Fibroblast of skin of back (primary cell): ENCODE data around the gene AGXT2.
"Not testable (repeated sequence)": the region's sequence is repeated elsewhere in the genome, so short reads cannot be mapped to it uniquely, and the experiment has no call there.

ENCODE experiments used
- DNase-seq: peaks from one replicate; pipeline ENCODE4 v3.0.0-alpha.2; 2013

The AGXT2 gene

DNA sequence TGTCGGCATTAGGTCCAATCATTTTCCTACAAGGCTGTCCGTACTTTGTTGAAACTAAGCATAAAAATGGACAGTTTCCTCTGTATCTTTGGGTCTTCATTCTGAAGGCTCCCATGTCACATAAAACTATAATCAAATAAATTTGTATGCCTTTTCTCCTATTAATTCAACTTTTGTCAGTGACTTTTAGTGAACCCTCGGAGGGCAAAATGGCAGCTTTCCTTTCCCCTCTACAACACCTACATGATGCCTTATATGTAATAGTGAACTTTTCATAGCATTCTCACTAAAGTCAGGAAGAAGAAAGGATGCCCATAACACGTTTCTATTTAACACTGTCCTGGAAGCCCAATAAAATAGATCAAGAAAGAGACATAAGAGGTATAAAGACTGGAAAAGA, 5.1 kb upstream of the AGXT2 start:
- no peak for DNase-seq

GRCh38 chr5:35050541-35051126, 2.9 kb upstream of the AGXT2 start:
- no peak for DNase-seq

- no peak for DNase-seq
Measured at GRCh38 chr5:35048910-35049309, 1.2 kb upstream of the AGXT2 start.

DNA sequence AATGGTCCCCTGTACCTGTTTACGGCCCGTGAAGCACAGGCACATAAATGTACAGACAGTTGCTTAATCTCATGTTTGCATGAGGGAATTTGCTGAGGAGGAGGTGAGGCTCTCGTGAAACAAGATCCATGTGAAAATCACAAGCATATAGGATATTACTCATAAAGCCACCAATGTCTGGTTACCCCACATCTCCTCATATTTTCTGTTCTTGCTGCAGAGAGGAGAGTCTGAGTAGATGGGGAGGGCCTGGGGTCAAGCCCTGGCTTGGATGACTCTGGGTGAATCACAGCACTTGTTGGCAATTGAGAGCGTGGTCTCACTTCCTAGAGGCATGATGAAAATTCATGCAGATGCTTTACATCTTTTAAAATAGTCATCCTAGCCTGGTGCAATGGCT, 975 bp downstream of the AGXT2 start:
- DNase-seq, result peak; percentile 65

- no peak for DNase-seq
Measured at GRCh38 chr5:35045280-35045679, 2.5 kb downstream of the AGXT2 start.

GRCh38 chr5:35044649-35045048, 3.1 kb downstream of the AGXT2 start:
- no peak for DNase-seq

DNA sequence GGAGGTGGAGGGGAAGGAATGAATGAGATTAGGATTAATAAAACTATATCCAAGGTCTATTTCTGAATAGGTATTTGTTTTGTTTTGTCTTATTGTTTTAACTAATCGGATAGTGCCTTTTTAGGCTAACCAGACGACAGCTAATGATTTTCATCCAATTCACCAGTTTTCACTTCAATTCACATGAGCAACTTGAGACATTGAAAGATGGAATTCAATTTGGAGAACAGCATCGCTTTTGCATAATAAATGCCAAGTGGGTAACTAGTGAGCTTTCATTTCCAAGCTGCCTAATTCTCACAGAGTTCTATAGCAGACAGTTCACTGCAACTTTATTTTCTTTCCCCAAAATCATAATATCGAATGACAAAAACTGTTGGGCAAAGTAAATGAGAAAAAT, 5.0 kb downstream of the AGXT2 start:
- DNase-seq, result no peak

DNA sequence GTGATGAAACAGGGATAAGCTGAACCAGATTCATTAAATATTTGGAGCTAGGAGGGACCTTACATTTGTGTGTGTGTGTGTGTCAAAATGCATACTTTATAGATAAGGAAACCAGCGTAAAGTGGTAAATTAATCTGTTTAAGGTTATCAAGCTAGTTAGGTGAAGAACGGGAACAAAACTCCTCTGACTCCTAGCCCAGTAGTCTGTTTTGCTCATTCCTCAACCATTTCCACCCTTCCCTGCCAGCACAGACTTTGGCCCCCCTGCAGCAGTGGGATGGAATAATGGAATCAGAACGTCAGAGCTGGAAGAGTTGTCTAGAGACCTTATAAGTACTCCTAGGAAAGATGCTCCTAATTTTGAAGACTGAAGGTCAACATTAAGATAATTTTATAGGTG, 6.5 kb downstream of the AGXT2 start:
- DNase-seq, result no peak

DNA sequence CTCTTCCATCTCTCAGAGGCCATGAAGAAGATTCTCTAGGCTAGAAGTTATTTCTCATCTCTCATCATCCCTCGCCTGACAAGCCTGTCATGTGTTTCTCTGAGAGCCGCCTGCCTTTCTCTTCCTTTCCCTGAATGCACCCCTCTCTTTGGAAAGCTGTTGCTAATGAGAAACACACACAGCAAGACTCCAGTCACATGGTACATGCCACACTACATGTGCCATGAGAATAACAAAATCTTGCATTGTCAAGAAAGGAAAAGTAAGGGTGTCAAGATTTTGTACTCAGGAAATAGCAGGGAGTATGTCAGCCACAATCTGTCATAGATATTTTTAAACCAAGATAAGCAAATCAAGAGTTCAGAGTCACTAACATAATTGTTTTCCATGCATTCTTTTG, 8.9 kb downstream of the AGXT2 start:
- peak; percentile 28 for DNase-seq

DNA sequence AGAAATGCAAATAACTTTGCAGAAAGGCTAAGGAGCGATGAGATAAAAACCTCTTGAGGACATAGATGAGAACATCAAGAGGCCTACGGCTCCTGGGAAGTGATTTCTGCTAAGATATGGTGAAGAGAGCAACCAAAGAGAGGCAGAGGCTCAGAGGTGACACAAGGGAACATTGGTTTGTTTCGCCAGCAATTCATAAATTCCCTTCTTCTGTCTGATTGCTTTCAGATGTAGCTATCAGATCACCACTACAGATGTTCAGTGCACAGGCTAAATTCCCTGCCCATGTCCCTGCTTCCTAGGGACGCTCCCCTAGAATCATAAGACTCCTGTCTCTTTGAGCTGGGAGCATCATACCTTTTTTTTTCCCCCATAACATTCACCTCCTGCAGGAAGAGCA, 11.2 kb downstream of the AGXT2 start:
- no peak for DNase-seq

GRCh38 chr5:35035929-35036328, 11.8 kb downstream of the AGXT2 start:
- DNase-seq, result not testable (repeated sequence)

DNA sequence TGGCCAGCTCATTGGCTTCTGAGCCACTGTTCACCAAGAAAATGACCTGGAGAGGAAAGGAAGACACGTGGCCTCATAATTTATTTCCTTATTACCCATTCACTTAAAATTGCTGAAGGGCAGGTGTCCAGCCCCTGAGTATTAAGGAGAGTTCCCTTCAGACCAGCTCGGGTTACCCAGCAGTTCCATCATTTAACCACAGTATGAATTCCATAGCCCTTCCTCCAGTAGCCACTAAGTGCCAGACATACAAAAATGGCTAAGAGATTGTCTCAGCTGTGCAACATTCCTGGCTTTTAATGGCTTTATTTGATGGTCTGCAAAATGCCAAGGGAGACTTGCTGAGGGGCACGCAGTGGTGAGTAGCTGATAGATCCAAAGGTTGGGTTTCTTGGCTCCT, 12.5 kb downstream of the AGXT2 start:
- no peak for DNase-seq

GRCh38 chr5:35032356-35032755, 15.4 kb downstream of the AGXT2 start:
- DNase-seq, result no peak

- DNase-seq, result peak; percentile 8
Measured at GRCh38 chr5:35031276-35031675, 16.5 kb downstream of the AGXT2 start.

- no peak for DNase-seq
Measured at GRCh38 chr5:35030426-35031100, 17.2 kb downstream of the AGXT2 start.

DNA sequence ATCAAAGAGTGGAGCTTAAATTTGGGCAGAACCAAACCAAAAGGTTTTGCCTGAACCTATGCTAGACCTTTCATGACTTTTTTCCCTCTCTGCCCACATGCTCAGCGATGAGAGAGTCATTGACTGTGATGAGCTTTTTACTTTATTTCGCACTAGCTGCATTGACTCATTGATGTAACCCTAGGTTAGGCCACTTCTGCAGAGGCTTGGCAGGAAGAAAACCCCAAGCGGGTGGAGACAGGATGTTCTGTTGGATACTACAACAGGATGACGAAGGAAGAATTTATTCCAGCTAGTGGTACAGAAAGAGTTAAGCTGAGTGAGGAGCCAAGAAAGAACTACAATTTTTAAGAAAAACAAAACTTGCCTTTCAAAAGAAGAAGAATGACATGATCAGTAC, 18.4 kb downstream of the AGXT2 start:
- DNase-seq, result peak; percentile 25

- DNase-seq, result no peak
Measured at GRCh38 chr5:35026941-35027340, 20.8 kb downstream of the AGXT2 start.

DNA sequence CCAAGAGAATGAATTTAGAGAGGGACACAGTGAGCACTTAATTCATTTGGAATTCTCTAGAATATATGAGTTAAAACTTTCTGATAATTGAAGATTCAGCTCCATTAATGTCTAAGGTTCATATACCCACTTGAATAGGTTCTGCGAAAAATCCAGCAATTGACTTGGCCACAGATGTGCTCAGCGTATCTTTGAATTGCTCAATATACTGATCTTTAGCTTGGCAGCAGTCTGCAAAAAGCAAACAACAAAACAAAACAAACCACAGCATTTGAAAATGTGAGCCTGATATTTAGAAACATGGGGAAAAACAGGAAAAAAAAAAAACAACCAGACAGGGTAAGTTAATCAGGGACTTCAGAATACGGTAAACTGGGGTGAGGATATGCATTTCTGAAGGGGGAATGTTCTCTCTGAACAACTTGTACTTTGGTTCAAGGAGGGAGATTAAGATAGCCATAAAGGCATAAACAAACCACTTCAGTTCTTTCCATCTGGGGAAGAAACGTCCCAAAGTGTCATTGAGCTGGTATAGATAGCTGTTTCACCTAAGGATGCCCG, 21.4 kb downstream of the AGXT2 start:
- DNase-seq, result no peak

DNA sequence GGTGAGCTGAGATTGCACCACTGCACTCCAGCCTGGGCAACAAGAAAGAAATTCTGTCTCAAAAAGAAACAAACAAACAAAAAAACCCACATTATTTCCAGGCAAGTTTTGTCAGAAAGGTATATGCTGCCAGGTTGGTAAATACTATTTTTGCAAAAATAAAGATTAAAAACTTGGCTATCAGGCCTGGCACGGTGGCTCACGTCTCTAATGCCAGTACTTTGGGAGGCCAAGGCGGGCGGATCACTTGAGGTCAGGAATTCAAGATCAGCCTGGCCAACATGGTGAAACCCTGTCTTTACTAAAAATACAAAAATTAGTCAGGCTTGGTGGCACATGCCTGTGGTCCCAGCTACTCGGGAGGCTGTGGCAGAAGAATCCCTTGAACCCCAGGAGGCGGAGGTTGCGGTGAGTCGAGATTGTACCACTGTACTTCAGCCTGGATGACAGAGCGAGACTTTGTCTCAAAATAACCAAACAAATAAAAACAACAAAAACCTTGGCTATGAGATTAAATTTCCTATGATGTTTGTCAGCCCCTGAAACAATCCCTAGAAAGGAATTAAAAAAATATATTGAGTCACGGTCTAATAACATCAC, 22.7 kb downstream of the AGXT2 start:
- DNase-seq, result no peak

- DNase-seq, result no peak
Measured at GRCh38 chr5:35023391-35024178, 24.2 kb downstream of the AGXT2 start.

GRCh38 chr5:35016174-35017051, 31.3 kb downstream of the AGXT2 start:
- no peak for DNase-seq

DNA sequence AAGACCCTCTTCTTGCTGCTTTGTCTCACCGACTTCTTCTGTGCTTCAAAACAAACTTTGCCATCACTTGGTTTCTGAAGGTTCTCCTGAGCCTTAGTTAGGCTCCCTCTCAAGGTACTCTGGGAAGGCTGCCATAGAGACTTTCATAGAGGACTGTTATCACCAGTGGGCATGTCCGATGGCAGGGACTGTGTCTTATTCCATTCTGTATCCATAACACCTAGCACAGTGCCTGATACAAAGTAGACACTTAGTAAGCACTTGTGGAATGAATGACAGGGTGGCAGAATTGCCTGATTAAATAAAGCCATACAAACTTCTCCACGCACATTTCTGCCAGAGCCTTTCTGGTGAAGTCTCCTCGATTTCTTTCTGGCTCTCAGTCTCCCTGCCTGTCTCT, 32.7 kb downstream of the AGXT2 start:
- no peak for DNase-seq
